OCI-LY3 (cell line): ENCODE results near the gene DHCR24.

Source experiments
- EZH2phosphoT487 ChIP-seq: fragments of 200-600 bp; shearing (Covaris generic); IDR thresholded peaks from 2 replicates; pipeline ENCODE4 v1.6.1; 2018; ENCODE audit warnings: antibody characterized with exemption, mixed run types, low read depth
- TF ChIP-seq, protein P1 (sequence below): fragments of 200-600, 300-600 bp; sonication (generic); IDR thresholded peaks from 2 replicates; pipeline ENCODE4 v1.5.1; 2014; ENCODE audit warnings: antibody characterized with exemption, low read length, low read depth

DNA sequence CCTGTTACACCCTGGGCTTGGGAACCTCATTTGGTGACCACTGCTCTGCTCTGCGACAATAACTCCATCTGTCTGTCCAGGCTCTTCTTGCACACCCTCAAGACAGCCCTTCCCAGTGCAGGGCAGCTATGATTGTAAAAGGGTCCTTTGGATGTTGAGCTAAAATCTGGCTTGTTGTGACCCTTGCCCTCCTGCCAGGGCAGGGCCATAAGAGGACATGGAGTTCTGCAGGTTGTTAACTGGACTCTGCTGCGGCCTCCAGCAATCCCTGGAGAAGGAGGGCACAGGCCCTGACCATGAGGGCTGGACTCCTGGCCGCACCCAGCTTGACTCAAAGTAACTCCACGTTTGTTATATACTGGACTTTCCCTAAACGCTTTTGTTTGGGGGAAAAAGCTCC is 41.2 kb downstream of the DHCR24 start:
- TF ChIP-seq, protein P1, sequence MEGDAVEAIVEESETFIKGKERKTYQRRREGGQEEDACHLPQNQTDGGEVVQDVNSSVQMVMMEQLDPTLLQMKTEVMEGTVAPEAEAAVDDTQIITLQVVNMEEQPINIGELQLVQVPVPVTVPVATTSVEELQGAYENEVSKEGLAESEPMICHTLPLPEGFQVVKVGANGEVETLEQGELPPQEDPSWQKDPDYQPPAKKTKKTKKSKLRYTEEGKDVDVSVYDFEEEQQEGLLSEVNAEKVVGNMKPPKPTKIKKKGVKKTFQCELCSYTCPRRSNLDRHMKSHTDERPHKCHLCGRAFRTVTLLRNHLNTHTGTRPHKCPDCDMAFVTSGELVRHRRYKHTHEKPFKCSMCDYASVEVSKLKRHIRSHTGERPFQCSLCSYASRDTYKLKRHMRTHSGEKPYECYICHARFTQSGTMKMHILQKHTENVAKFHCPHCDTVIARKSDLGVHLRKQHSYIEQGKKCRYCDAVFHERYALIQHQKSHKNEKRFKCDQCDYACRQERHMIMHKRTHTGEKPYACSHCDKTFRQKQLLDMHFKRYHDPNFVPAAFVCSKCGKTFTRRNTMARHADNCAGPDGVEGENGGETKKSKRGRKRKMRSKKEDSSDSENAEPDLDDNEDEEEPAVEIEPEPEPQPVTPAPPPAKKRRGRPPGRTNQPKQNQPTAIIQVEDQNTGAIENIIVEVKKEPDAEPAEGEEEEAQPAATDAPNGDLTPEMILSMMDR: no peak
- TF ChIP-seq EZH2phosphoT487: no peak
